ENCODE data around the gene PPARA. TPM values are rescaled to one million over a fixed set of nuclear protein-coding genes. Genes with fewer than 3 reads are reported as not detected.

PPARA gene
- total RNA-seq, 1 experiment from 2014 or later = 10.7 TPM

DNA sequence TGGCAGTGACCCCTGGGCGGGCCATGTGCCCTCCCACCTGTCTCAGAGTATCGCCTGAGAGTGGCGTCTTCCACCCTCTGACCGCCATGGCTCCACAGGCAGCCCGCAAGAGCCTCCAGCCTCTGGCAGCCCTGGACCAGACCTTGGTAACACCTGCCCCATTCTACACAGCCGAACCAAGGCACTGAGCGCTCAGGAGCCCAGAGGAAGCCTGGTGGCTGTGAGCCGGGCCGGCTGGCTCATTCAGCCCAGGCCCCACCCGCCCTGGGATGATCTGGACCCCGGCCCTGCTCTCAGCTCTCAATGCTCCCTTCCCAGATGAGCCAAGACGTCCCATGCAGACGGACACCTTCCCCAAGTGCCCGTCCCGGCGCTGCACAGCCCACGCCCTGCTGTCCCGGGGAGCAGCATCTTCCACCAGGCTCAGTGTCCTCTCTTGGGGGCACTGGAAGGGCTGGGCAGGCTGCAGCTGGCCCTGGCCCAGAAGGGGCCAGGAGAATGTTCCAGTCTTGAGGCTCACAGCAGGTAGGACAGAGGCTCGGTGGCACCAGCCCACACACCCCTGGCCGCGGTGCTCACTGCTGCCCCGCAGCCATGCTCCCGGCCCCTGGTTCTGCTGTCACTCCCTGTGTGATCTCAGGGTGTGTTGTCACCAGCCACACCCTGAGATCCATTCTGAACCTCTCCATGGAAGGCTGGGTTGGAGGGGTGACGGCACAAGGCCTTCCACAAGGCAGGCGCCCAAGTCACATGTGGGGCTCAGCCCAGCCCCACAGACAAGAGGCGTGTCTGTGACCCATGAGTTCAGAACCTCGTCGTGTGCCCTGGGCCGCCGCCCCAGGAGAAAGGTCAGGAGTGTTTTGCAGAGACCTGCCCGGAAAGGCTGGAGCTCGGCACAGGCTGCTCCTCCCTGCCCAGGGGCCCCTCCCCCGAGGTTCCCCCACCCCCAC is 24.2 kb upstream of the PPARA start:
- CTCF ChIA-PET = no interaction called here
- Histone ChIP-seq H3K27ac (ENCODE audit: low read length) (no peak overlapping the region), H3K36me3 (ENCODE audit: control insufficient read depth, insufficient read depth, low read length) (no peaks in the 10 kb centered on the region), H3K4me1 (ENCODE audit: control insufficient read depth, insufficient read depth, low read length) (no peaks in the 10 kb centered on the region), H3K9me3 (ENCODE audit: control insufficient read depth, insufficient read depth, low read depth, low read length) (no peaks in the 10 kb centered on the region), H3K27me3 (ENCODE audit: control insufficient read depth, insufficient read depth, low read length) (no peaks in the 10 kb centered on the region), H3K4me3 (ENCODE audit: low read depth in 2 of 2, low read length in 2 of 2) (no peak overlapping the region)
- DNase-seq (ENCODE audit: low read depth, low spot score) (no peak), ATAC-seq (no peak)
- POLR2A ChIA-PET = no interaction called here
- BruUV-seq (replicated peaks) = no TSS peak
- in situ Hi-C loops (cut with HindIII; ENCODE audit: low pct_unique_long_range_greater_than_20kb, low sequenced_read_pairs) (no loop called here), intact Hi-C loops (cut with micrococcal nuclease; ENCODE audit: unreplicated experiment) (no loop called here)
- TF ChIP-seq TCF7L2 (IDR thresholded peaks at IDR 0.05; ENCODE audit: low read depth, low read length) (no peak), POLR2AphosphoS5 (IDR thresholded peaks at IDR 0.05; ENCODE audit: low read depth, low read length) (no peak), SIN3A (IDR thresholded peaks at IDR 0.05; ENCODE audit: borderline replicate concordance, insufficient read depth, low read depth, low read length) (no peak), REST (IDR thresholded peaks at IDR 0.05; ENCODE audit: insufficient read depth in 1 of 2, low read depth in 2 of 2, low read length in 1 of 2) (no peak), CTCF (IDR thresholded peaks at IDR 0.05) (no peak)

DNA sequence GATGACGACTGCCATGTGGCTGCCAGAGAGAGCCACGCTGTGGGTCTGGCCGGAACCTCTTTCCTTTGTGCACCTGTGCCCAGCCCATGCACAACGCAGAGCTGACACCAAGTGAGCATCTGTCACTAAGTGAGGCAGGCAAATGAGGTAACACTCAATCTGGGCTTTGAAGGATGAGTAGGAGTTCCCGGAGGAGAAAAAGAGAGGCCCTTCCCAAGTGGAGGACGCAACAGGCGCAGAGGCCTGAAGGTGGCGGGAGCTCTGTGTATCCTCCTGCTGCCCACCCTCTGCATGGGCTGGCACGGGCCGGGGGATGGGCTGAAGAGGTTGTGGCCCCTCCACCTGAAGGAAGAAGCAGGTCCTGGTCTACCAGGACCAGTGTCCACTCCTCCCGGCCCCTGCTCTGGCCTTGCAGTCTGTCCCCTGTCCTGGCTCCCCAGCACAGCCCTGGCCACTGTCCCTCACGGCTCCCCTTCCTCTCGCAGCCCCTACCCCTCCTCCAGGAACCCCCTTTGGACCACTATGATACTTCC is 23.4 kb upstream of the PPARA start:
- POLR2A ChIA-PET = interaction anchor here (0.5 kb wide), 2 partner anchors 48 to 173 kb away, joined by 3 to 5 read pairs; no protein-coding TSS in a partner anchor
- intact Hi-C loops (cut with micrococcal nuclease; ENCODE audit: unreplicated experiment) = no loop called here

More for the DNA sequence above, 23.4 kb upstream of the PPARA start:
- no TSS peak for BruUV-seq (replicated peaks)
- Histone ChIP-seq H3K27me3 (ENCODE audit: control insufficient read depth, insufficient read depth, low read length) (no peaks in the 10 kb centered on the region), H3K9me3 (ENCODE audit: control insufficient read depth, insufficient read depth, low read depth, low read length) (no peaks in the 10 kb centered on the region), H3K4me1 (ENCODE audit: control insufficient read depth, insufficient read depth, low read length) (no peaks in the 10 kb centered on the region), H3K27ac (ENCODE audit: low read length) (no peak overlapping the region), H3K36me3 (ENCODE audit: control insufficient read depth, insufficient read depth, low read length) (no peaks in the 10 kb centered on the region), H3K4me3 (ENCODE audit: low read depth in 2 of 2, low read length in 2 of 2) (no peak overlapping the region)
- DNase-seq (ENCODE audit: low read depth, low spot score) (no peak), ATAC-seq (no peak)
- TF ChIP-seq TCF7L2 (IDR thresholded peaks at IDR 0.05; ENCODE audit: low read depth, low read length) (no peak), SIN3A (IDR thresholded peaks at IDR 0.05; ENCODE audit: borderline replicate concordance, insufficient read depth, low read depth, low read length) (no peak), CTCF (IDR thresholded peaks at IDR 0.05) (no peak), REST (IDR thresholded peaks at IDR 0.05; ENCODE audit: insufficient read depth in 1 of 2, low read depth in 2 of 2, low read length in 1 of 2) (no peak), POLR2AphosphoS5 (IDR thresholded peaks at IDR 0.05; ENCODE audit: low read depth, low read length) (no peak)
- CTCF ChIA-PET = no interaction called here
- in situ Hi-C loops (cut with HindIII; ENCODE audit: low pct_unique_long_range_greater_than_20kb, low sequenced_read_pairs) = no loop called here

Measured in Panc1 (cell line).